Mucosa of gallbladder (tissue), 1 donor: ENCODE results near the gene PDIA2. TPM values are rescaled to one million over a fixed set of nuclear protein-coding genes. Genes with fewer than 3 reads are reported as not detected.

ENCODE experiments used
- DNase-seq: peaks from one replicate; pipeline ENCODE4 v3.0.0-alpha.2; 2020; ENCODE audit warnings: low spot score
- total RNA-seq: library from RNA; stranded (reverse); gene quantifications from one replicate; pipeline ENCODE4 v1.2.1, GENCODE V29; 2021
- donor health status: DM: no; HTN: no; CAD: no.

PDIA2 gene
- total RNA-seq, 1 donor from 2014 or later: 1.3 TPM

DNA sequence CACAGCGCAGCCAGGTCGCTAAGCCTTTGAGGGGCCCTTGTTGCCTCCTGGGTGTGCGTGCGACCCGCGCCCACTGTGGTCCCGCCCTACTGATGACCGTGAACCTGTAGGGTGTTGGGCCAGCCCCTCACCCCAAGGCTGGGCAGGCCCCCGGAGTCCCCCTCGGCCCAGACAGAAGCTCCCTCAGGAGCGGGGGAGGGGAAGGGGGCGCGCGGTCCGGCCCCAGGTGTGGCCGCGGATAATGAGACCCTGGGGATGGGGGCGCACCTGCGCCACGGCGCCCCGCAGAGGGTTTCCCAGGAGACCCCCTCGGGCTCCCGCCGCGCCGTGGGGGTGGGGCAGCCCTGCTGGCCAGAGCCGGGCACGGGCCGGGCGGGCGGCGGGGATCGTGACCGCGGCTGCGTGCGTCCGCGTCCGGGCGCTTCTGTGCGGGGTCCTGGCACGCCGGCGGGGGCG, 2.9 kb upstream of the PDIA2 start:
- no peak for DNase-seq

DNA sequence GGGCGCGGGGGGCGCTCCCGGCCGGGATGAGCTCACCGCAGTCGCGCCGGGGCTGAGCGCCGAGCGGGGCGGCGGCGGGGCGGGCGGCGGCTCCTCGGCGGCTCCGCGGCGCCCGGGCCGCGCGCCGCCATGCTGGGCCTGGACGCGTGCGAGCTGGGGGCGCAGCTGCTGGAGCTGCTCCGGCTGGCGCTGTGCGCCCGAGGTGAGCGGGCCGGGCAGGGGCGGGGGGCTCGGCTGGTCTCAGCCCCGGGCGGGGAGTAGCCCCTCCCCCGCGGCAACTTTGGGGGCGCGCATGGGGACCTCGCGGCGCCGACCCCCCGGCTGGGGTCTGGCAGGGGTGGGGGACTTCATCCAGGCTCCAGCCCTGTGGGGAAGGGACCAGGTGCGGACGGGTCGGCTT, 2.4 kb upstream of the PDIA2 start, which contains the start of gene ARHGDIG:
Gene ARHGDIG (plus strand): TSS at position 40 of the 400 bp plus-strand sequence. CDS start 90 bp downstream, at position 130.
- DNase-seq: no peak

DNA sequence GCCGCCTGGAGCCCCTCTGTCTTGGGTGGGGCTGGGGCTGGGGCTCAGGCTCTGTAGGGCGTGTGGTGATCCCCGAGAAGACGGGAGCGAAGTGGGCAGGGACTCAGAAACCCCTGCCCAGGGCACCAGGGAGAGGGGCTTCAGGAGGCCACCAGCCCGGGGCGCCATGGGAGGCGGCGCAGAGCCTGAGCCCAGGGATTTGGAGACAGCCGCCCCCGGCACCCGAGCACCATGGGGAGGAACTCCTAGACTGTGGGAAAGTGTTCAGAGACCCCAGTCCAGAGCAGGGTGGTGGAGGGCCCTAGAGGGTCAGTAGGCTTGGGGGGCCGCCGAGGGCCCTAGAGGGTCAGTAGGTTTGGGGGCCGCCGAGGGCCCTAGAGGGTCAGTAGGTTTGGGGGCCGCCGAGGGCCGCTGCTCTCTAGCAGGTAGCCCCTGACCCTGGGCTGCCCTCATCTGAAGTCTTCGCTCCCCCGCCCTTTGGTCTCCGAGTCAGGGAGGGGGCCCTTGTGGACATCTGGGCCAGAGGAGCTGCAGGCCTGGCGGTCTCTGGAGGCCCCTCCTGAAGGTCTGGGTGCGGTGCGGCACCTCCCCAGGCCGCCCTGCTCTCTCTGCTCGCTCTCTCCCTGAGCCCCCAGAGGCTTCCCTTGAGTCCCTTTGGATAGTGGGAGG, 1.8 kb upstream of the PDIA2 start:
- no peak for DNase-seq

DNA sequence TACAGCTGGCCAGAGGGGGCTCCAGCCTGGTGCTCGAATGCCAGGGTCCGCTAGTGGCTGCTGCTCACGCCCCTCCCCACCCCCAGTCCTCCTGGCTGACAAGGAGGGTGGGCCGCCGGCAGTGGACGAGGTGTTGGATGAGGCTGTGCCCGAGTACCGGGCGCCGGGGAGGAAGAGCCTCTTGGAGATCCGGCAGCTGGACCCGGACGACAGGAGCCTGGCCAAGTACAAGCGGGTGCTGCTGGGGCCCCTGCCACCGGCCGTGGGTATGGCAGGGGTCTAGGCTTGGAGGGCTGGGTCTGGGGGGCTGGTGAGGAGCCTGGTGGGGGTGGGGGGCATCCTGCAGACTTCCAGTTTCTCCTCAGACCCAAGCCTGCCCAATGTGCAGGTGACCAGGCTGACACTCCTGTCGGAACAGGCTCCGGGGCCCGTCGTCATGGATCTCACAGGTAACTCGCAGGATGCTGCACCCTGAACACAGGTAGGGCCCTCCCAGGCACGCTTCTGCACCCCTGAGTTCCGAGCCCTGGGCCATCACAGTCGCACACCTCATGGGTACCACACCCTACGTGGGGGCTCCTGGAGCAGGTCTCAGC, 1.2 kb upstream of the PDIA2 start:
- DNase-seq: no peak

DNA sequence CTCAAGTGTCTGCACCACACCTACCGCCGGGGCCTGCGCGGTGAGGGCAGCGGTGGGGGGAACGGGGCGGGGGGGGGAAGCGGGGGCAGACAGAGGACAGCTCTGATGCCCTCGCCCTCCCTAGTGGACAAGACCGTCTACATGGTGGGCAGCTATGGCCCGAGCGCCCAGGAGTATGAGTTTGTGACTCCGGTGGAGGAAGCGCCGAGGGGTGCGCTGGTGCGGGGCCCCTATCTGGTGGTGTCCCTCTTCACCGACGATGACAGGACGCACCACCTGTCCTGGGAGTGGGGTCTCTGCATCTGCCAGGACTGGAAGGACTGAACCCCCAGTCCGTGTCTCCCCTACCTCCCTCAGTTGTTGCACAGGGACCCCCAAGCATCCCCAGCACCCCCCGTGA, 473 bp upstream of the PDIA2 start:
- no peak for DNase-seq

DNA sequence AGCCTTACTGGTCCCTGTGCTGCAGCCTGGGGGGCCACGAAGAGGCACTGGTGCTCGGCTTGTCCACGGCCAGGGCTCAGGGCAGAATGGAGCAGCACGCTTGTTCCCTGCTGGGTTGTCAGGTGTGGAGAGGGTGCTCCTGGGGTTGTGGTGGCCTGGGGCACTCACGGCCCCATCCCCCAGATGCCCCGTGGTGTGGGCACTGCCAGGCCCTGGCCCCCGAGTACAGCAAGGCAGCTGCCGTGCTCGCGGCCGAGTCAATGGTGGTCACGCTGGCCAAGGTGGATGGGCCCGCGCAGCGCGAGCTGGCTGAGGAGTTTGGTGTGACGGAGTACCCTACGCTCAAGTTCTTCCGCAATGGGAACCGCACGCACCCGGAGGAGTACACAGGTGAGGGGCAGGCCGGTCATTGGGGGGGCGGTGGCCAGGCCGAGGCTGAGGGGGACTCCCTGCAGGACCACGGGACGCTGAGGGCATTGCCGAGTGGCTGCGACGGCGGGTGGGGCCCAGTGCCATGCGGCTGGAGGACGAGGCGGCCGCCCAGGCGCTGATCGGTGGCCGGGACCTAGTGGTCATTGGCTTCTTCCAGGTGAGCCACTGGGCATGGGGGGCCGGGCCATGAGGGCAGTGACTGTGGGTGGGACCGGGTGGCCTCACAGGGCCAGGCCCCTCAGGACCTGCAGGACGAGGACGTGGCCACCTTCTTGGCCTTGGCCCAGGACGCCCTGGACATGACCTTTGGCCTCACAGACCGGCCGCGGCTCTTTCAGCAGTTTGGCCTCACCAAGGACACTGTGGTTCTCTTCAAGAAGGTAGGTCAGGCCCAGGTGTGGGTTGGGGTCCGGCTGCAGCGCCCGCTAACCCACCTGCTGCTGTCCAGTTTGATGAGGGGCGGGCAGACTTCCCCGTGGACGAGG, 1.5 kb downstream of the PDIA2 start:
- DNase-seq: no peak

DNA sequence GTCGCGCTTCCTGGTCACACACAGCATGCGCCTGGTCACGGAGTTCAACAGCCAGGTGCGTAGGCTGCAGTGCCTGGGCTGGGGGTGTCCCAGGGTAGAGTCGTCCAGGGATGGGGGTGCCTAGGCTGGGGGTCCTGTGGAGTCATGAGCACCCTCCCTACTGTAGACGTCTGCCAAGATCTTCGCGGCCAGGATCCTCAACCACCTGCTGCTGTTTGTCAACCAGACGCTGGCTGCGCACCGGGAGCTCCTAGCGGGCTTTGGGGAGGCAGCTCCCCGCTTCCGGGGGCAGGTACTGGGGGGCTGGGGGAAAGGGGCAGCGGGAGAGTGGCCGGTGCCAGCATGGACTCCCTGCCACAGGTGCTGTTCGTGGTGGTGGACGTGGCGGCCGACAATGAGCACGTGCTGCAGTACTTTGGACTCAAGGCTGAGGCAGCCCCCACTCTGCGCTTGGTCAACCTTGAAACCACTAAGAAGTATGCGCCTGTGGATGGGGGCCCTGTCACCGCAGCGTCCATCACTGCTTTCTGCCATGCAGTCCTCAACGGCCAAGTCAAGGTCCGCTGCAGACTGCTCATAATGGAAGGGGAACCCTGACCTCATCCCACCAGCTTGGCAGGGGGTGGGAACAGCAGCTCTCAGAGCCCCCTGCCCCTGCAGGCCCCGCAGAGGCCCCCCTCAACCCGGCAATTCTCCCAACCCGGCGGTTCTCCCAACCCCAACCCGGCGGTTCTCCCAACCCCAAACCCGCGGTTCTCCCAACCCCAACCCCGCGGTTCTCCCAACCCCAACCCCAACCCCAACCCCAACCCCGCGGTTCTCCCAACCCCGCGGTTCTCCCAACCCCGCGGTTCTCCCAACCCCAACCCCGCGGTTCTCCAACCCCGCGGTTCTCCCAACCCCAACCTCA, 2.4 kb downstream of the PDIA2 start:
- DNase-seq: no peak

DNA sequence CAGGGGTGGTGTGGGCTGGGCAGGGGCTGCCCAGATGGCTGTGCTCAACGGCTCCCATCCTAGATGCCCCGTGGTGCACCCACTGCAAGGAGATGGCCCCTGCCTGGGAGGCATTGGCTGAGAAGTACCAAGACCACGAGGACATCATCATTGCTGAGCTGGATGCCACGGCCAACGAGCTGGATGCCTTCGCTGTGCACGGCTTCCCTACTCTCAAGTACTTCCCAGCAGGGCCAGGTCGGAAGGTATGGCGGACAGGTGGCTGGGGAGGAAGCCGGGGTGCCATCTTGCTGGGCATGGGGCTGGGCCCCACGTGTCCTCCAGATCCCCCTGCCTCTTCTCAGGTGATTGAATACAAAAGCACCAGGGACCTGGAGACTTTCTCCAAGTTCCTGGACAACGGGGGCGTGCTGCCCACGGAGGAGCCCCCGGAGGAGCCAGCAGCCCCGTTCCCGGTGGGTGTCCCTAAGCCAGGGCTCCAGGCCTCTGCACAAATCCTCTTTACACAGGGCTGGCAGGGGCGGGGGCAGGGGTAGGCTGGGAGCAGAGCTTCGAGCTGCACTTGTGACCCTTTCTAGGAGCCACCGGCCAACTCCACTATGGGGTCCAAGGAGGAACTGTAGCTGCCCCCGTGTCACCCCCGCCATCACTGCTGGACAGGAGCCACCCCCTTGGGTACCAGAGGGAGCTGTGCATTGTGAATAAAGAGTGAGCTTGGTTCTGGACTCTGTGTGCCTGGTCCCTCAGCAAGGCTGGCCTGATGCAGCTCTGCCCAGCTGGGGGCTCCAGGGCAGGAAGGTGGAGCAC, 3.7 kb downstream of the PDIA2 start:
- DNase-seq: no peak

DNA sequence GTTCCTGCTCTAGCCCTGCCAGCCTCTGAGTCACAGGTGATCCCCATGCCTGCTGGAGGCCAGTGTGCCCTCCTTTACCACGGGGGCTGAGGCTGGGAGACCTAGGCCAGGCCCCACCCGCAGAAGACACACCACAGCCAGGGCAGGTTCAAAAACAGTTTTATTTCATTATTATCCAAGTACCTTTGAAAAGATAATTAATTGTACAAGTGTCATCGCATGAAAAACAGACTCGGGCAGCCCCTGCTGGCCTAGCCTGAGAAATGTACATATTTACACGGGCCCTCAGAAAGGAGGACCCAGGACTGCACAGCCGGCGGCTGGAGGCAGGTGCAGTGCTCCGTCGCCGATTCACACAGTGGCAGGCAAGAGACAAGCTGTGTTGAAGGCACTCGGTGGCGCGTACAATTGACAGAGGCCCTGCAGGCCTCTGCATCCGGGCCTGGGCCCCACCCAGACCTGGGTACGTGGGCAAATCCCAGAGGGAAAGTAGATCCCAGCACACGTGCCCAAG, 4.4 kb downstream of the PDIA2 start:
- no peak for DNase-seq

DNA sequence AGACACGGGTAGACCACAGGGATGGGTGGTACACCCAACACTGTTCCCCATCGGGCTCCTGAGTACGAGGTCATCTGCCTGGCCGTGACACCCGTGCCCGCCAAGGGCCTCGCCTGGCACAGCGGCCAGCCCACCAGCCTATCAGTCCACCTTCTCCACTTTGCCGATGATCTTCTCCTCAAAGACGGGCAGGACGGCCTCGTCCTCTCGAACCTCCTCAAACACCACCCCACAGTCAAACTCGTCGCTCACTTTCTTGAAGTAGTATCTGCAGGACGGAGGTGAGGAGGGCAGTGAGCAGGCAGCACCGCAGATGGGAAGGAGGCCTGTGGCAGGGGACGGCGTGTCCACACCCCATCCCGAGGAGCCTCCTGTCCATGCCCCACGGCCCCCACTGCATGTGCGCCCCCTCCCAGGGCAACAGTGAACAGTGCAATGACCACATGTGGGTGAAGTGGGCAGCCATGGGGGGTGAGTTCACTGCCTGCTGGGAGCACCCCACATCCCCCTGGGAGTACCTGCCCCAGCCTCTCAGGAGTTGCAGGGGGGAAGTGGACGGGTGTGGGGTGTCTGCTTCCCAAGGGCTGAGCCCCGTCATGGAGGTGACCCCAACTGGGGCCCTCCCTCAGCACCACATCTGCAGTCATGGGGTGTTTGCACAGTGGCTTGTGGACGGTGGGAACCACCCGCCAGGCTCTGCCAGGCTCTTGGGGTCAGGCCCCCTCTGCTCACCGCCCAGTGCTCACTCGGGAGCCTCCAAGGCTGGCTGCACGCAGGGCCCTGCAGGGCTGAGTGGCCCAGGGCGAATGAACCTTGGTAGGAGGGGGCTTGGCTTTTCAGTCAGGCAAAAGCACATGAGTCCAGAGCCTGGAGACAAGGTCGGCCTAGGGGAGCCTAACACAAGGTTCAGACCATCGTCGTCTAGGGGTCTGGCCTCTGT, 5.3 kb downstream of the PDIA2 start:
- no peak for DNase-seq

DNA sequence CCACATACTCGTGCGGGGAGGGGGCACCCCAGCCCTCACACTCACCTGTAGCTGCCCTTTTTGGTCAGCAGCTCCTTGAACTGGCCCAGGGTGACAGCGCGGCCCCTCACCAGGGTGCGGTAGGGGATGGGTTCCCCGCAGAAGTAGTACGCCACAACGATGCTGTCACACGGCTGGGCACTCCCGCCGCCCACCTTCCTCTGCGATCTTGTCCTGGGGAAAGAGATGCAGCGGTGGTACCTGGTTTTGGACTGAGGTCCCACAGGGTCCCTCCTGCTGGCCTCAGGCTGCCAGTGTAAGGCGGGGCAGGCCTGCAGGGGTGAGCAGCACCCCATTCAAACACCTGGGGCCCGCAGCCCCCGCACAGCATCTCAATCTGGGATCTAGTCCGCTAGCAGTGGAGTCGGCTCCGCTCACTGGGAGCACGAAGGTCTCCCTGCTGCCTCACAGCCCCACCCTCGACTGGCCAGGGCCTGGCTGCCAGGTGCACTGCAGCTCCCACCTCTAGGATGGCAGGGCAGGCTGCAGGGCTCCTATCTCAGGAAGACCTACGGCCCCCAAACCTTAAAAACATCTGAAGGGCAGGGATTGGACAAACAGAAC, 6.5 kb downstream of the PDIA2 start:
- DNase-seq: no peak

DNA sequence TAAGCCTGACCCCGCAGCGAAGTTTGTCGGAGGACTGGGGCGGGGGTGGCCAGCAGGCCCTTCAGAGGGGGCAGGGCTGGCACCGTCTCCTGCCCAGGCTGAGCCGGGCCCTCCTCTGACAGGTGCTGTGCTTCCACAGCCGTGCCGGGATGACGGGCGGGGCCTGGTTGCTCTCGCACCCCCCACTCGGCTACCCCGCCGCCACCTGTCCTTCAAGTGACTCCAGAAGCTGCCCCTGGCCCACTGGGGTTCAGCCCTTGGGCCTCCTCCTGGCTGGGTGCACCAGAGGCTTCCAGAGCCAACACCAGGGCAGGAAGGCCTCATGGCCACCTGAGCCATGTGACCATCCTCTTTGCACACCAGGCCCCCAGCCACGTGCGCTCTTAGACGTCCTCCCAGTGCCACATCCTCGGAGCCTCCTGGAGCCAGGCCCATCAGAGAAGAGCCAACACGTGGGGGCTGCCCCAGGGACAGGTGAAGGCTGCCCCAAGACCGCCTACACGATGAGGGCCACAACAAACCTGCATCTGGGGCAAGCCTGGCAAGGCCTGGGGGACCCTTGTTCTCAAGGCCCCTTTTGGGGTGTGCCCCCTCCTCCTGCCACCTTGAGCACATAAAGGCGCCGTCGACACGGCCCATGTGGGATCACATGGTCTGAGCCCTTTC, 7.2 kb downstream of the PDIA2 start:
- no peak for DNase-seq

DNA sequence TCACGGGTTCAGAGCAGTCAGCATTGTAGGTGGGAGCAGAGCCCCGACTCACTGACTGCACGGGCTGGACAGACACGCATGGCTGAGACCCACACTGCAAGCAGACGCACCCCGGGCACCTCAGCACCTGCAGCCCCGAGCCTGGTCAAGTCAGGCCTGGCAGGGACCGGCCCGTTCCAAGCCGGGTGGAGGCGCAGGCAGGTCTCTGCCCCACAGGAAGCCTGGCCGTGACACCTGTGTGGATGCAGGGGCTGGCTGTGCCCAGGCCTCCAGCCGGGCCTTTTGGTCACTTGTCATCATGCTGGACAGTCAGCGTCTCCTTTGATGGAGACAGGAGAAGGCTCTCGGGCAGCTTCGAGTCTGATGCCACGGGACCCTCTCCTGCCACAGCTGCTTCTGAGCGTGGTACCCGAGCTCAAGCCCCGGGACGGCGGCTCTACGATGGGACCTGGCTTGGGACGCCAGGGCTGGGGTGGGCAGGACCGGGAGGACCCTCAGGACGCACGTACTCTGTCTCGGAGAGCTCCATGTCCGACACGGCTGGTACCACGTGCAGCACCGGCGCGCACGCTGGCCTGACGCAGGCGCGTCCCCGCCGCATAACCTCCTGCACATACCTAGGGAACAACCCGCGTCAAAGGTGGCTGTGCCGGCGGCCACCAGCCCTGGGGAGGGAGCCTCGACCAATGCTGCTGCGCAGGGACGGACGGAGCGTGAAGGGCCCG, 7.9 kb downstream of the PDIA2 start:
- no peak for DNase-seq

DNA sequence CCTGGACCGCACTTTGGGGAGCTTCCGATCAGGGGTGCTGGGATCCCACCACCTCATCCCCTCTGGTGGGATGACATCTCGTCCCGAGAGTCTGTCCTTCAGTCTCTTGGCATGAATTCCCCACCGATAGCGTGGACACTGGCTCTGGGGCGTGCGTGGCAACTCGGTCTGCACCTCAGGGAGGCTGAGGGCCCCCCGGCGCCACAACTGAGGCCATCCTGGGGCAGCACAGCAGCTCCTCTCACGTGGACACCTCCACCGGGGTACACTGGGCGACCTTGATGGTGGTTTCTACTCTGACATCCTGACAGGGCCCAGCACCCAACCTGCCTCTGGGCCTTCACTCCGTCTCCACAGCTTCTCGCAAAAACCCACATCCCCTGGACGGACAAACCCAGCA, 8.6 kb downstream of the PDIA2 start:
- DNase-seq: no peak

DNA sequence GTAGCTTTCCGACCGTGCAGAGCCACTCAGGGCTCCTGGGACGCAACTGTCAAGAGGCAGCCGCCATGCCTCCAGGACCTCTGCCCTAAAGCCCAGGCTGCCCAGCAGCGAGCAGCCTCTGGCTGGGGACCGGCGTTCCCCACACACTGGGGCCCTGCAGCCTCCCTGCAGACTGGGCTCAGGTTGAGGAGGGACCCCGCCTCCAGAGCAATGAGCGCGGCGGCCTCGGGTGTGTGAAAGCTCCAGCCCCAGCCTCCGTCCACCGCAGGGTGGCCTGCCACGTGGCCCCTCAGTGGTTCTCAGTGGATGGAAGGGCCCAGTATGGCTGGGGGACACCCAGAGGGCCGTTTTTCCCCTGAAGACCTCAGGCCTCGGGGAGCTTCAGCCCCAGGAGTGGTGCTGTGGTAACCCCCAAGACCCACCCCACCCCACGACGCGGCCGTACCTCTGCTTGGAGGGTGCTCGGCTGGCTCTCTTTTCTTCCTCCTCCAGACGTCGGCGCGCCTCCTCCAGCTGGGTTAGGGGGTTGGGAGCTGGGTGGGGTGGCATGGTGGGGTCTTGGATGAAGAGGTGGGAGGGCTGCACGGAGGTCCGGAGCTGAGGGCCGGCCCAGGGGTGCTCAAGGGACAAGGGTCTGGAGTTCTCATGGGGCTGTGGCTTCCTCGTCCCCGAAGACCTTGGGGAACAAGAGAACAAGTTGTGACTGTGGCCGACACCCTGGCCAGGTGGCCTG, 10.2 kb downstream of the PDIA2 start:
- no peak for DNase-seq

DNA sequence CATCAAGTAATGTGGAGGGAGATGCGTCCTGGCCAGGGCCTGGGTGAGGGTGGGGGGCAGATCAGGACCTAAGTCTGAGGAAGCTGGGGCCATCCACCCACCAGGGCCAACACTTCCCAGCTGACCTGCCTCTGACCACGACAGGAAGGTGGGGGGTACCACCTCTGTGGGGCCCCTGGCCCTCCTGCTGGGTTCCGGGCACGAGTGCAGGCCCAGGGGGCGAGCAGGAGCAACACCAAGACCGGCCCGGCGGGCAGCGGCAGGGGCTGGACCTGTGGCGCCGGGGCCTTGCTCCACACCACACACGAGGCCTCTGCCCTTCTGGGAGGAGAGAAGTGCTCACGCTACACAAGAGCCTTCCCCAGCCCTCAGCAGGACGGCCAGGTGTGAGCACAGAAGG, 13.3 kb downstream of the PDIA2 start:
- no peak for DNase-seq
